ENCODE measurements around the gene DENND1B. TPM values are rescaled to one million over a fixed set of nuclear protein-coding genes. Genes with fewer than 3 reads are reported as not detected.

The DENND1B gene
- total RNA-seq, 2 donors from 2014 or later, result 9.4 to 11.9 TPM

GRCh38 chr1:197750366-197750765 is 24.9 kb downstream of the DENND1B start:
- no peaks in the 10 kb centered on the region for H3K4me1 Mint-ChIP-seq
- no peaks in the 10 kb centered on the region for H3K27me3 Mint-ChIP-seq (ENCODE audit: insufficient read depth)
- no peak for TF ChIP-seq CTCF (conservative IDR thresholded peaks at IDR 0.05)
- H3K4me3 Mint-ChIP-seq, result no peak overlapping the region
- H3K9me3 Mint-ChIP-seq, result peaks cover 8% of the 10 kb centered on the region
- no peak overlapping the region for H3K4me3 ChIP-seq (ENCODE audit: low read length)
- H3K4me1 ChIP-seq (ENCODE audit: control insufficient read depth, insufficient read depth, low read length), result no peaks in the 10 kb centered on the region
- no peak overlapping the region for H3K27ac Mint-ChIP-seq
- H3K9ac ChIP-seq (ENCODE audit: extremely low read depth, low read length, poor library complexity, severe bottlenecking), result no peak overlapping the region
- no peak overlapping the region for H3K27ac ChIP-seq (ENCODE audit: low read depth, low read length)
- H3K9me3 ChIP-seq (ENCODE audit: control insufficient read depth, low read length), result no peaks in the 10 kb centered on the region
- H3K36me3 ChIP-seq (ENCODE audit: control insufficient read depth, insufficient read depth, low read length), result no peaks in the 10 kb centered on the region
- peaks cover 27% of the 10 kb centered on the region for H3K36me3 Mint-ChIP-seq (ENCODE audit: low read depth)
- no peak for DNase-seq
- H3K27me3 ChIP-seq (ENCODE audit: control insufficient read depth, insufficient read depth, low read length, poor library complexity, severe bottlenecking), result no peaks in the 10 kb centered on the region

- WGBS, 2 experiments (ENCODE audit: insufficient coverage in 1 of 2, insufficient read length in 1 of 2), result 69 to 91% methylated on average over 2 to 4 of the region's 4 CpGs
- TF ChIP-seq CTCF (conservative IDR thresholded peaks at IDR 0.05), result no peak
- Histone ChIP-seq H3K4me3 (ENCODE audit: low read length) (no peak overlapping the region), H3K9ac (ENCODE audit: extremely low read depth, low read length, poor library complexity, severe bottlenecking) (no peak overlapping the region), H3K27me3 (ENCODE audit: control insufficient read depth, insufficient read depth, low read length, poor library complexity, severe bottlenecking) (no peaks in the 10 kb centered on the region), H3K9me3 (ENCODE audit: control insufficient read depth, low read length) (peaks cover 14% of the 10 kb centered on the region), H3K27ac (ENCODE audit: low read depth, low read length) (no peak overlapping the region), H3K4me1 (ENCODE audit: control insufficient read depth, insufficient read depth, low read length) (peaks cover 3% of the 10 kb centered on the region), H3K36me3 (ENCODE audit: control insufficient read depth, insufficient read depth, low read length) (no peaks in the 10 kb centered on the region)
- no peak overlapping the region for H3K27ac Mint-ChIP-seq
- no peaks in the 10 kb centered on the region for H3K27me3 Mint-ChIP-seq (ENCODE audit: insufficient read depth)
- H3K9me3 Mint-ChIP-seq, result no peaks in the 10 kb centered on the region
- DNase-seq, result no peak
- H3K36me3 Mint-ChIP-seq (ENCODE audit: low read depth), result peaks cover 10% of the 10 kb centered on the region
- peaks cover 11% of the 10 kb centered on the region for H3K4me1 Mint-ChIP-seq
- no peak overlapping the region for H3K4me3 Mint-ChIP-seq
Measured at GRCh38 chr1:197745911-197746310, 29.4 kb downstream of the DENND1B start.

- H3K4me3 Mint-ChIP-seq, result no peak overlapping the region
- no peak for TF ChIP-seq CTCF (conservative IDR thresholded peaks at IDR 0.05)
- Histone ChIP-seq H3K4me3 (ENCODE audit: low read length) (no peak overlapping the region), H3K27ac (ENCODE audit: low read depth, low read length) (no peak overlapping the region), H3K9ac (ENCODE audit: extremely low read depth, low read length, poor library complexity, severe bottlenecking) (no peak overlapping the region), H3K27me3 (ENCODE audit: control insufficient read depth, insufficient read depth, low read length, poor library complexity, severe bottlenecking) (no peaks in the 10 kb centered on the region), H3K4me1 (ENCODE audit: control insufficient read depth, insufficient read depth, low read length) (peaks cover 6% of the 10 kb centered on the region), H3K36me3 (ENCODE audit: control insufficient read depth, insufficient read depth, low read length) (no peaks in the 10 kb centered on the region), H3K9me3 (ENCODE audit: control insufficient read depth, low read length) (peaks cover 14% of the 10 kb centered on the region)
- H3K27me3 Mint-ChIP-seq (ENCODE audit: insufficient read depth), result no peaks in the 10 kb centered on the region
- H3K27ac Mint-ChIP-seq, result no peak overlapping the region
- no peak for DNase-seq
- H3K4me1 Mint-ChIP-seq, result peaks cover 17% of the 10 kb centered on the region
- H3K36me3 Mint-ChIP-seq (ENCODE audit: low read depth), result peaks cover 10% of the 10 kb centered on the region
- no peaks in the 10 kb centered on the region for H3K9me3 Mint-ChIP-seq
- WGBS, 2 experiments (ENCODE audit: insufficient coverage in 1 of 2, insufficient read length in 1 of 2), result 89 to 100% methylated on average over 1 of the region's 1 CpG
Measured at GRCh38 chr1:197744979-197745378, 30.3 kb downstream of the DENND1B start.

Data from endodermal cell (in vitro differentiated cells).